SU-DHL-6 (cell line): ENCODE measurements around the gene INSIG2.

Source experiments
- EZH2phosphoT487 ChIP-seq: fragments of 200-600 bp; sonication (generic), shearing (Covaris generic); conservative IDR thresholded peaks from 2 replicates; pipeline ENCODE4 v1.6.1; 2018; ENCODE audit warnings: mild to moderate bottlenecking, antibody characterized with exemption, low read length, moderate library complexity, mixed read lengths
- TF ChIP-seq, protein P1 (sequence below): fragments of 200-600 bp; sonication (generic); IDR thresholded peaks from one replicate; pipeline ENCODE4 v1.5.1; 2017; ENCODE audit warnings: antibody characterized with exemption, mild to moderate bottlenecking, low read length, moderate library complexity; ENCODE audit not compliant: insufficient read depth, poor library complexity, severe bottlenecking

- TF ChIP-seq EZH2phosphoT487, result no peak
- TF ChIP-seq, protein P1, sequence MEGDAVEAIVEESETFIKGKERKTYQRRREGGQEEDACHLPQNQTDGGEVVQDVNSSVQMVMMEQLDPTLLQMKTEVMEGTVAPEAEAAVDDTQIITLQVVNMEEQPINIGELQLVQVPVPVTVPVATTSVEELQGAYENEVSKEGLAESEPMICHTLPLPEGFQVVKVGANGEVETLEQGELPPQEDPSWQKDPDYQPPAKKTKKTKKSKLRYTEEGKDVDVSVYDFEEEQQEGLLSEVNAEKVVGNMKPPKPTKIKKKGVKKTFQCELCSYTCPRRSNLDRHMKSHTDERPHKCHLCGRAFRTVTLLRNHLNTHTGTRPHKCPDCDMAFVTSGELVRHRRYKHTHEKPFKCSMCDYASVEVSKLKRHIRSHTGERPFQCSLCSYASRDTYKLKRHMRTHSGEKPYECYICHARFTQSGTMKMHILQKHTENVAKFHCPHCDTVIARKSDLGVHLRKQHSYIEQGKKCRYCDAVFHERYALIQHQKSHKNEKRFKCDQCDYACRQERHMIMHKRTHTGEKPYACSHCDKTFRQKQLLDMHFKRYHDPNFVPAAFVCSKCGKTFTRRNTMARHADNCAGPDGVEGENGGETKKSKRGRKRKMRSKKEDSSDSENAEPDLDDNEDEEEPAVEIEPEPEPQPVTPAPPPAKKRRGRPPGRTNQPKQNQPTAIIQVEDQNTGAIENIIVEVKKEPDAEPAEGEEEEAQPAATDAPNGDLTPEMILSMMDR, result no peak
Measured at GRCh38 chr2:118078734-118079133, 9.5 kb upstream of the INSIG2 start.
